Measurements from ENCODE around the gene ARL8B. TPM values are rescaled to one million over a fixed set of nuclear protein-coding genes. Genes with fewer than 3 reads are reported as not detected.

Gene ARL8B
- total and polyA plus RNA-seq, 7 donors = 35.1 to 266 (median 141) TPM

DNA sequence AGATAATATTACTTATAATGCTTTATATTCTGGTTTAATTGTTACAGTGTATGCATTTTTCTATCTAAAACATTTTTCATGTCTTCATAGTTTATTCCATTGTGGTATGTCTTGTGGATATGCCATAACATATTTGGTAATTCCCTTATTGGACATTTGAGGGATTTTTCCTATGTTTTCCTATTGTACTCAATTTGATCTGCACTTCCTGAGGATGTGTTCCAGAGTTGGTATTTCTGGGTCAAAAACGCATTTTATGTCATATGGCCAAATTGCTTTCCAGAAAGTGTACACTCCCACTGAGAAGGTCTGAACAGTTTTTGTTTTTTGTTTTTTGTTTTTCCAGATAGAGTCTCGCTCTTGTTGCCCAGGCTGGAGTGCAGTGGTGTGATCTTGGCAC lies 6.8 kb downstream of the ARL8B start:
- no peak overlapping the region for H3K4me3 ChIP-seq
- intact Hi-C loops (cut with DNase I) = loop anchor here in 1 of 2 donors (5.0 kb wide), 1 partner anchor 38 kb away; no protein-coding TSS in a partner anchor
- H3K27ac ChIP-seq = no peak overlapping the region
- DNase-seq = no peak
- ATAC-seq = no peak
- TF ChIP-seq, protein P1, sequence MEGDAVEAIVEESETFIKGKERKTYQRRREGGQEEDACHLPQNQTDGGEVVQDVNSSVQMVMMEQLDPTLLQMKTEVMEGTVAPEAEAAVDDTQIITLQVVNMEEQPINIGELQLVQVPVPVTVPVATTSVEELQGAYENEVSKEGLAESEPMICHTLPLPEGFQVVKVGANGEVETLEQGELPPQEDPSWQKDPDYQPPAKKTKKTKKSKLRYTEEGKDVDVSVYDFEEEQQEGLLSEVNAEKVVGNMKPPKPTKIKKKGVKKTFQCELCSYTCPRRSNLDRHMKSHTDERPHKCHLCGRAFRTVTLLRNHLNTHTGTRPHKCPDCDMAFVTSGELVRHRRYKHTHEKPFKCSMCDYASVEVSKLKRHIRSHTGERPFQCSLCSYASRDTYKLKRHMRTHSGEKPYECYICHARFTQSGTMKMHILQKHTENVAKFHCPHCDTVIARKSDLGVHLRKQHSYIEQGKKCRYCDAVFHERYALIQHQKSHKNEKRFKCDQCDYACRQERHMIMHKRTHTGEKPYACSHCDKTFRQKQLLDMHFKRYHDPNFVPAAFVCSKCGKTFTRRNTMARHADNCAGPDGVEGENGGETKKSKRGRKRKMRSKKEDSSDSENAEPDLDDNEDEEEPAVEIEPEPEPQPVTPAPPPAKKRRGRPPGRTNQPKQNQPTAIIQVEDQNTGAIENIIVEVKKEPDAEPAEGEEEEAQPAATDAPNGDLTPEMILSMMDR (IDR thresholded peaks at IDR 0.05) = no peak
- H3K9me3 ChIP-seq = no peaks in the 10 kb centered on the region
- 67 to 69% (median 68%) methylated on average over 2 of the region's 2 CpGs for WGBS, 3 donors
- no peaks in the 10 kb centered on the region for H3K27me3 ChIP-seq (ENCODE audit: insufficient read depth in 3 of 3, low read length in 2 of 3)
- peaks cover 68% of the 10 kb centered on the region for H3K4me1 ChIP-seq
- peaks cover 5% of the 10 kb centered on the region in 2 donors for H3K36me3 ChIP-seq (ENCODE audit: insufficient read depth in 1 of 2, low read depth in 1 of 2)

GRCh38 chr3:5133239-5134018 lies 11.3 kb downstream of the ARL8B start:
- Histone ChIP-seq H3K36me3 (ENCODE audit: insufficient read depth in 1 of 2, low read depth in 1 of 2) (peaks cover 0 to 5% of the 10 kb centered on the region in 2 donors), H3K9me3 (no peaks in the 10 kb centered on the region), H3K27me3 (ENCODE audit: insufficient read depth in 3 of 3, low read length in 2 of 3) (no peaks in the 10 kb centered on the region), H3K27ac (peak overlapping the region; percentile 18), H3K4me1 (peaks cover 70% of the 10 kb centered on the region), H3K4me3 (no peak overlapping the region)
- DNase-seq (no peak), ATAC-seq (peak in 2 of 4 donors; percentile 28 to 37)
- intact Hi-C loops (cut with DNase I) = no loop called here
- 79 to 85% (median 81%) methylated on average over 7 of the region's 7 CpGs for WGBS, 3 donors
- TF ChIP-seq, protein P1 (IDR thresholded peaks at IDR 0.05) = no peak

DNA sequence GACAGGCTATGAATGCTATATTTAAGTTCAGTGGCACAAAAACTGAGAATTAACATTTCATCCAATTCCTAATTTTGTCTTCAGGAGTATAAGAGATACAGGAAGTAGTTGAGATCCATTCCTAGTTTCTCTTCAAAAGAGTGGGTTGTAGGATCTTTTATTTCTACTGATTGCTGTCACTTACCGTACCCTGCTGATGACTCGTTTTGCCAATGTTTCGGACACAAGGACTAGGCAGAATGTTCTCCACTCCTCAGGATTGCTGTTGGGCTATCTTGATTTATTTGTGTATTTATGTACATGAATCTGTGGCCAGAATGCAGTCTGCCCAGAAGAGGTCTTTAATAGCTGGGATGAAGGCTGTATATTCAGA lies 11.9 kb downstream of the ARL8B start:
- intact Hi-C loops (cut with DNase I) = no loop called here
- H3K27me3 ChIP-seq (ENCODE audit: insufficient read depth in 3 of 3, low read length in 2 of 3) = no peaks in the 10 kb centered on the region

GRCh38 chr3:5134499-5134898 lies 12.4 kb downstream of the ARL8B start:
- no peak overlapping the region for H3K4me3 ChIP-seq
- peak overlapping the region; percentile 18 for H3K27ac ChIP-seq
- 52 to 70% (median 68%) methylated on average over 3 of the region's 3 CpGs for WGBS, 3 donors
- peaks cover 0 to 5% of the 10 kb centered on the region in 2 donors for H3K36me3 ChIP-seq (ENCODE audit: insufficient read depth in 1 of 2, low read depth in 1 of 2)
- no peaks in the 10 kb centered on the region for H3K27me3 ChIP-seq (ENCODE audit: insufficient read depth in 3 of 3, low read length in 2 of 3)
- no peaks in the 10 kb centered on the region for H3K9me3 ChIP-seq
- H3K4me1 ChIP-seq = peaks cover 73% of the 10 kb centered on the region
- DNase-seq (no peak), ATAC-seq (no peak)
- intact Hi-C loops (cut with DNase I) = no loop called here
- TF ChIP-seq, protein P1 (IDR thresholded peaks at IDR 0.05) = no peak

More for the DNA sequence above, 11.9 kb downstream of the ARL8B start:
- WGBS, 3 donors = 51 to 80% (median 56%) methylated on average over 3 of the region's 3 CpGs
- H3K4me1 ChIP-seq = peaks cover 73% of the 10 kb centered on the region
- TF ChIP-seq, protein P1 (IDR thresholded peaks at IDR 0.05) = no peak
- peaks cover 0 to 5% of the 10 kb centered on the region in 2 donors for H3K36me3 ChIP-seq (ENCODE audit: insufficient read depth in 1 of 2, low read depth in 1 of 2)
- ATAC-seq = no peak
- no peak overlapping the region for H3K4me3 ChIP-seq
- H3K27ac ChIP-seq = peak overlapping the region; percentile 18
- no peak for DNase-seq
- no peaks in the 10 kb centered on the region for H3K9me3 ChIP-seq
